ENCODE results near the gene DUSP22. TPM values are rescaled to one million over a fixed set of nuclear protein-coding genes. Genes with fewer than 3 reads are reported as not detected.

DUSP22 gene
- total and polyA plus RNA-seq, 2 experiments from 2014 or later: 12.8 to 36.8 TPM

- Histone ChIP-seq H3K4me3 (no peak overlapping the region), H3F3A (replicated peaks; ENCODE audit: low read depth) (no peaks in the 10 kb centered on the region), H3K27ac (ENCODE audit: low read depth) (no peak overlapping the region), H3K9me2 (ENCODE audit: insufficient read depth) (no peaks in the 10 kb centered on the region; the same call in 1 of the 2 replicates), H3K36me3 (ENCODE audit: insufficient read depth) (no peaks in the 10 kb centered on the region; the same call in 1 of the 2 replicates), H3K79me2 (replicated peaks; ENCODE audit: insufficient read depth) (no peaks in the 10 kb centered on the region), H2AFZ (no peak overlapping the region), H3K27me3 (ENCODE audit: insufficient read depth) (no peaks in the 10 kb centered on the region), H3K4me1 (ENCODE audit: insufficient read depth) (no peaks in the 10 kb centered on the region), H3K4me2 (no peak overlapping the region), H4K20me1 (replicated peaks; ENCODE audit: insufficient read depth) (no peaks in the 10 kb centered on the region)
- no peak overlapping the region for H3K4me3 Mint-ChIP-seq
- DNase-seq (ENCODE audit: low spot score): no peak
- H3K27ac Mint-ChIP-seq: no peak overlapping the region
- no peak for TF ChIP-seq CTCF (conservative IDR thresholded peaks at IDR 0.05; ENCODE audit: low read depth in 2 of 2)
- no peak for TF ChIP-seq REST (IDR thresholded peaks at IDR 0.05; ENCODE audit: unreplicated experiment)
- no peak for TF ChIP-seq NANOG (IDR thresholded peaks at IDR 0.05; ENCODE audit: borderline replicate concordance)
- no peak for TF ChIP-seq CREB1 (CRISPR knock-in tag; IDR thresholded peaks at IDR 0.05; ENCODE audit: low read depth)
- no peak for TF ChIP-seq JUNB (IDR thresholded peaks at IDR 0.05; ENCODE audit: unreplicated experiment)
- TF ChIP-seq ZNF114 (CRISPR knock-in tag; IDR thresholded peaks at IDR 0.05): no peak
- TF ChIP-seq STAT1 (IDR thresholded peaks at IDR 0.05; ENCODE audit: unreplicated experiment): no peak
- no peak for TF ChIP-seq ZNF331 (CRISPR knock-in tag; IDR thresholded peaks at IDR 0.05; ENCODE audit: low read depth)
- TF ChIP-seq POLR2AphosphoS5 (IDR thresholded peaks at IDR 0.05; ENCODE audit: low read depth): no peak
- TF ChIP-seq ETS1 (IDR thresholded peaks at IDR 0.05): no peak
- no peak for TF ChIP-seq EZH2 (IDR thresholded peaks at IDR 0.05; ENCODE audit: low read depth, unreplicated experiment)
- TF ChIP-seq ZNF462 (CRISPR knock-in tag; IDR thresholded peaks at IDR 0.05): no peak
- TF ChIP-seq EZH2phosphoT487 (IDR thresholded peaks at IDR 0.05; ENCODE audit: unreplicated experiment): no peak
- peaks cover 75% of the 10 kb centered on the region for H3K9me3 Mint-ChIP-seq
- peaks cover 2% of the 10 kb centered on the region; the same call in 1 of the 3 replicates for H3K36me3 Mint-ChIP-seq (ENCODE audit: low read depth)
- no peaks in the 10 kb centered on the region for H3K4me1 Mint-ChIP-seq
- ATAC-seq: no peak
- H3K27me3 Mint-ChIP-seq (ENCODE audit: insufficient read depth, low read depth, poor library complexity): peaks cover 6% of the 10 kb centered on the region
Observed at GRCh38 chr6:282177-282866, 10.0 kb upstream of the DUSP22 start.
